NT2/D1 (cell line): ENCODE results near the gene PDAP1.

Experiments
- DNase-seq: peaks from one replicate; pipeline ENCODE4 v3.0.0-alpha.2; 2011; ENCODE audit warnings: low read depth, low spot score
- H3K27me3 ChIP-seq: 2 replicates; pipeline ENCODE4 v1.6.0; 2011; ENCODE audit warnings: mild to moderate bottlenecking; ENCODE audit not compliant: insufficient read length, insufficient read depth
- H3K36me3 ChIP-seq: 2 replicates; pipeline ENCODE4 v1.6.1; 2011; ENCODE audit warnings: mild to moderate bottlenecking, low read length, mixed read lengths; ENCODE audit not compliant: insufficient read depth, insufficient read length
- H3K4me1 ChIP-seq: 2 replicates; pipeline ENCODE4 v1.5.1; 2011; ENCODE audit not compliant: insufficient read depth, insufficient read length
- H3K4me3 ChIP-seq: 2 replicates; pipeline ENCODE4 v1.5.1; 2011; ENCODE audit warnings: low read depth; ENCODE audit not compliant: insufficient read length
- H3K9ac ChIP-seq: 2 replicates; pipeline ENCODE4 v1.6.0; 2011; ENCODE audit warnings: low read depth; ENCODE audit not compliant: insufficient read length
- H3K9me3 ChIP-seq: 2 replicates; pipeline ENCODE4 v1.5.1; 2011; ENCODE audit warnings: mild to moderate bottlenecking, low read length; ENCODE audit not compliant: insufficient read depth
- SUZ12 ChIP-seq: IDR thresholded peaks from 2 replicates; pipeline ENCODE4 v1.6.1; 2011; ENCODE audit not compliant: insufficient read length, insufficient read depth; ENCODE audit errors: extremely low read depth
- YY1 ChIP-seq: IDR thresholded peaks from 2 replicates; pipeline ENCODE4 v1.6.1; 2011; ENCODE audit not compliant: insufficient read length, insufficient read depth
- ZNF274 ChIP-seq: IDR thresholded peaks from 2 replicates; pipeline ENCODE4 v1.6.1; 2011; ENCODE audit warnings: mild to moderate bottlenecking, low read depth, low read length

The PDAP1 gene

GRCh38 chr7:99372275-99373090 lies 35.9 kb downstream of the PDAP1 start:
- Histone ChIP-seq H3K4me3 (no peak overlapping the region), H3K4me1 (peaks cover 14% of the 10 kb centered on the region)

GRCh38 chr7:99371376-99371920 lies 36.9 kb downstream of the PDAP1 start:
- Histone ChIP-seq H3K9ac (no peak overlapping the region), H3K9me3 (no peaks in the 10 kb centered on the region), H3K4me3 (no peak overlapping the region), H3K4me1 (peaks cover 14% of the 10 kb centered on the region), H3K36me3 (peaks cover 14% of the 10 kb centered on the region), H3K27me3 (no peaks in the 10 kb centered on the region)
- TF ChIP-seq SUZ12 = no peak
- no peak for TF ChIP-seq YY1
- no peak for TF ChIP-seq ZNF274
- DNase-seq = no peak

More at GRCh38 chr7:99372275-99373090, 35.9 kb downstream of the PDAP1 start:
- Histone ChIP-seq H3K36me3 (peaks cover 13% of the 10 kb centered on the region), H3K27me3 (no peaks in the 10 kb centered on the region), H3K9me3 (no peaks in the 10 kb centered on the region), H3K9ac (peak overlapping the region; percentile 36)
- DNase-seq = no peak
- TF ChIP-seq YY1 = no peak
- no peak for TF ChIP-seq SUZ12
- no peak for TF ChIP-seq ZNF274

DNA sequence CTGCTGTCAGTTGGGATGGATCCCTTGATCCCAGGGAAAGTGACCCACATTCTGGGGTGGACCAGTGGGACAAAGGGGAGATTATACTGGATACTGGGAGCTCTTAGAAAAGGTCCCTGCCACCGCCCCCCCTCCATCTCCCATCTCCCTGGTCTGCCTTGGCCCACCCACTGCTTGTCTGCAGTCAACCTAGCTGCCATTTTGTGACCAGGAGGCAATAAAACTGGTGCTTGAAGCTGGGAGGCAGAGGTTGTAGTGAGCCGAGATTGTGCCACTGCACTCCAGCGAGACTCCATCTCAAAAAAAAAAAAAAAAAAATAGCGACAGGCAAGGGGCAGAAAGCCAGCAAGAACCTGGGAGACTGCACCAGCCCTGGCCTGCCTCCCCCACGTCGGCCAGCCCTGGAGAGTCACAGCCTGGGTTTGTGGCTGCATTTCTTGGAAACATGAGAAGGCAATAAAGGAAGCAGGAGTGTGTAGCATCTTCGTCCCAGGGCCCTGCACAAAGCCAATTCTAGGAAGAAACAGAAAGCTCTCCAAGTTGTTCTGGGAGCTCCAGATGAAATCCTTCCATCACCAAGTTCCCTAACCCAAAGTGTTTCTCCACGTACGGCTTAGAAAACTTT lies 38.5 kb downstream of the PDAP1 start:
- H3K27me3 ChIP-seq = no peaks in the 10 kb centered on the region
- H3K36me3 ChIP-seq = peaks cover 21% of the 10 kb centered on the region
- H3K9me3 ChIP-seq = no peaks in the 10 kb centered on the region
- H3K9ac ChIP-seq = no peak overlapping the region
- H3K4me3 ChIP-seq = no peak overlapping the region
- TF ChIP-seq YY1 (no peak), ZNF274 (no peak), SUZ12 (no peak)
- H3K4me1 ChIP-seq = peaks cover 14% of the 10 kb centered on the region
- no peak for DNase-seq

- Histone ChIP-seq H3K4me1 (peaks cover 14% of the 10 kb centered on the region), H3K36me3 (peaks cover 30% of the 10 kb centered on the region), H3K9me3 (no peaks in the 10 kb centered on the region), H3K4me3 (no peak overlapping the region), H3K27me3 (no peaks in the 10 kb centered on the region), H3K9ac (no peak overlapping the region)
- DNase-seq = no peak
- no peak for TF ChIP-seq YY1
- TF ChIP-seq SUZ12 = no peak
- TF ChIP-seq ZNF274 = no peak
Observed at GRCh38 chr7:99368750-99369389, 39.5 kb downstream of the PDAP1 start.

GRCh38 chr7:99366646-99367045 lies 41.8 kb downstream of the PDAP1 start:
- H3K36me3 ChIP-seq = peaks cover 43% of the 10 kb centered on the region
- H3K9ac ChIP-seq = no peak overlapping the region

DNA sequence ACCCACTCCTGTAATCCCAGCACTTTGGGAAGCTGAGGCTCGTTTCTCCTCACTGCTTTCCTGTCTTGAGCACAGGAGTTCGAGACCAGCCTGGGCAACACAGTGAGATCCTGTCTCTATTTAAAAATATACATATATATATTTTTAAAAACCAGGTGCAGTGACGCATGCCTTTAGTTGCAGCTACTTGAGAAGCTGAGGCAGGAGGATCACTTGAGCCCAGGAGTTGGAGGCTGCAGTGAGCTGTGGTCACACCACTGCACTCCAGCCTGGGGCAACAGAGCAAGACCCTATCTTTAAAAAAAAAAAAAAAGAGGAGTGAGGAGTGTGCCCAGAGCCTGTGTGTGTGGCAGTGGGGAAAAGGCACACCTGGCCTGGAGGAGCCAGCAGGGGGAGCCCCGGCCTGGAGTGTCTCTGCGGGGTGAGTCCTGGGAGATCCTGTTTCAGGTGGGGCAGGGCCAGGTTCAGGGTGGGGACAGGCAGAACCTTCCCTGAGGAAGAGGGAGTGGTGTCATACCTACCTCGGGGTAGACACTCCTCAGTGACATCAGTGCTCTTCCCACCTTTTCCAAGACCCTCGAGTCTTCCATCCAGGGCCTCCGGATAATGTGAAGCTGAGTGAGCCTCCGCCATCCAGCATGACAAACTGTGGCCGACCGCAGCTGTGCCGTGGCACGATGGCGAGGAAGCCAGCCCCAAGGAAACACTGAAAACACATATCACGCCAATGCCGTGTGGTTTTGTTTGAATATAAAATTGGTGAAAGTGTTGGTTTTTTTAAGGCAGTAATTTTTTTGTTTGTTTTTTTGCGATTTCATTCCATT lies 42.9 kb downstream of the PDAP1 start:
- TF ChIP-seq SUZ12 (no peak), YY1 (no peak), ZNF274 (no peak)
- Histone ChIP-seq H3K4me1 (peaks cover 12% of the 10 kb centered on the region), H3K36me3 (peaks cover 54% of the 10 kb centered on the region), H3K9ac (no peak overlapping the region), H3K9me3 (no peaks in the 10 kb centered on the region), H3K4me3 (no peak overlapping the region), H3K27me3 (no peaks in the 10 kb centered on the region)
- no peak for DNase-seq

More at GRCh38 chr7:99366646-99367045, 41.8 kb downstream of the PDAP1 start:
- H3K4me1 ChIP-seq = peaks cover 12% of the 10 kb centered on the region
- no peak for DNase-seq
- H3K9me3 ChIP-seq = no peaks in the 10 kb centered on the region
- H3K4me3 ChIP-seq = no peak overlapping the region
- H3K27me3 ChIP-seq = no peaks in the 10 kb centered on the region
- TF ChIP-seq YY1 (no peak), ZNF274 (no peak), SUZ12 (no peak)
